NOMO-1 treated with DMSO at 0.1 percent for 48 hours (cell line): Measurements from ENCODE around the gene SEPTIN10.

ENCODE experiments used
- DNase-seq: peaks from one replicate; lab custom pipeline; 2025; ENCODE audit not compliant: unreplicated experiment; lab: John Stamatoyannopoulos, UW

Gene SEPTIN10

DNA sequence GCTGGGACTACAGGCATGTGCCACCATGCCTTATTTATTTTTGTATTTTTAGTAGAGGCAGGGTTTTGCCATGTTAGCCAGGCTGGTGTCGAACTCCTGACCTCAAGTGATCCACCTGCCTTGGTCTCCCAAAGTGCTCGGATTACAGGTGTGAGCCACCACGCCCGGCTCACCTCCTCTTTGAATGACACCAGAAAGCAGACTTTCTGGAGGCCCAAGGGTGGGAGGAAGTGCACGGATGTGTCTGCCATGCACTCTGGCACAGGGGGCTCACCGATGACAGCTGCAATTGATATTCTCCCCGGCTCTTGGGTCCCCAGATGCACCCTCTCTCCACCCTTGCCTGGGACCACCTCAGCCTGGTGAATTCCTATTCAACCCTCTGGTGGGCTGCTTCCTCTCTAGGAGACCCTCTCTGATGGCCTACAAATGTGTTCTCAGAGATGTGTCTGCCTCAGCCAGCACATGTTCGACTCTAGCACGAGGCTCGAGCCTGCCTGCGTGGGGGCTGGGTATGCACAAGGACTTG is 87.3 kb downstream of the SEPTIN10 start:
- no peak for DNase-seq

DNA sequence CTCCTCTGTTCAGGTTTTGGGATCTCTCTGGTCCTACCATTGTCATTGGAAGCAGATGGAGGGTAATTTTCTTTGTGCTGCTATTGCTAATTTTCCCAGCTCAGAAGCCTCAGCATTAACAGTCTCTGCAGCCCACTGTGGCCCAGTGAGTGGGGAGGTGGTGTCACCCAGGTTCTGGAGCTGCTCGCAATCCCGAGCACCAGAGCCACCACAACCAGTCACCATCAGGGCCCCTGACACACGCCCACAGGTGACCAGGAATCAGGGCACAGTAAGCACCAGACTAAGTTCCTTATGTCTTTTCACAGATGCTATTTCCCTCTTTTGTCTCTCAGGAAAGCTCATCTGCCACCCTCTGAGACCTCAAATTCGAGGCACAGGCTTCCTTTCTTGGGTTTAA is 87.9 kb downstream of the SEPTIN10 start:
- DNase-seq, result no peak

DNA sequence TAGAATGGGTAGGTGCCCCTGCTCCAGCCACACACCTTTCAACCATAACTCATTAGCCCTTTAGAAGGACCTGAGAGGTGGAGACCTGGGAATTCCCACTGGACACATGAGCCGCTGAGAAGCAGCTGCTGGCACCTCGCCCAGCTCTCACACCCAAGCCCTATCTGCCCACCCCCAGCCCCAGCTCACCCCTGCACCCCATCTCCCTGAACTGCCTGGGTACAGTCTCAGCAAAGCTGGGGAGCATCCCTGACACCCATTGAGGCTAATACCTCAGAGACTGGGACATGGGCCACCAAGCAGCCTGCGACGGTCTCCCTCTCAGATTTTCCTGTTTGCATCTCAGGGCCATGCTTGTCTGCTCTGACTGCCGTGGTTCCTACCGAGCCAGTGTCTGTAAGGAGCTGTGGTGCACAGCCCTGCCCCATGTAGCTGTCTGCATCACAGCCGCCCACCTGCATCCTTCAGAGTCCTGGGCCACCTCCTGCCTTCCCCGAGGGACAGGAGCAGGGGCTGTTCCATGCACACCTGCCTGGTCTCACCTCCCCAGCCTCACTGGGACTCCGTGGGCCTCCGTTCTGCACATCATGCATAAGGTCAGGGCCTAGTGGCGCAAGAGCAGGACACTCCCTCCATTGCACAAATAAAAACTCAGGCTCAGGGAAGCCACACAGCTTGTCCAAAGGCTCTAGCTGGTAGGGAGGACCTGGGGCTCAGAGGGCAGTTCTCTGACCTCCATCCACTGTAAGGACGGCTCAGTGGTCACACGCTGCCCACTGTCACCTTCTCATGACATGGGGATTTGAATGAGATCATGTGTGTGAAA is 90.0 kb downstream of the SEPTIN10 start:
- DNase-seq, result no peak

DNA sequence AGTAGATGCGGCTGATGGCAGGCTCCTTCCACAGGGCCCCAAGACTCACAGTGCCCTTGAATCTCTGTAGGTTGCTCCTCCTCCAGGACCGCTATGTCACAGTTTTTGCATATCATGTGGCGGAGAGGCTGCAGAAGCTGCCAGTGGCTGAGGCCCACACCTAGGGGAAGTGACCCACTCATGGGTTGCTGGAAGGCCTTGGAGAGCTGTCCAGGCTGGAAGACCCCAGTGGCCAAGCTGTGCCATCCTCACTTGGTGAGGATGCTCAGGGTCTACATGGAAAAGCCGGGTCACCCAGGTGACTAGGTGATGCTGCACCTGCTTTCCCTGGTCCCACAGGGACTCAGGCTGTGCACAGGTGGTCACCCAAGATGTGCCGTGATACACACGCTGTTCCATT is 90.6 kb downstream of the SEPTIN10 start:
- no peak for DNase-seq

DNA sequence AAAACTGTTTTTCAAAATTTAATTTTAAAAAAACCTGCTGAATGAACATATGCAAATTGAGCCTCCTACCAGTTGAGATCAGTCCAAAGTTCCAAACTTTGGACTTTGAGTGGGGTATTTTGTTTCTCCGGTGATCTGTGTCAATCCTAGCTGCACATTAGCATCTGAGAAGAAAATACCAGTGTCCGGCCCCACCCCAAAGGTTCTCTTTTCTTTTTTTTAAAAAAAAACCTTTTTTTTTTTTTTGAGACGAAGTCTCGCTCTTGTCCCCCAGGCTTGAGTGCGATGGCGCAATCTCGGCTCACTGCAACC is 91.7 kb downstream of the SEPTIN10 start:
- no peak for DNase-seq

DNA sequence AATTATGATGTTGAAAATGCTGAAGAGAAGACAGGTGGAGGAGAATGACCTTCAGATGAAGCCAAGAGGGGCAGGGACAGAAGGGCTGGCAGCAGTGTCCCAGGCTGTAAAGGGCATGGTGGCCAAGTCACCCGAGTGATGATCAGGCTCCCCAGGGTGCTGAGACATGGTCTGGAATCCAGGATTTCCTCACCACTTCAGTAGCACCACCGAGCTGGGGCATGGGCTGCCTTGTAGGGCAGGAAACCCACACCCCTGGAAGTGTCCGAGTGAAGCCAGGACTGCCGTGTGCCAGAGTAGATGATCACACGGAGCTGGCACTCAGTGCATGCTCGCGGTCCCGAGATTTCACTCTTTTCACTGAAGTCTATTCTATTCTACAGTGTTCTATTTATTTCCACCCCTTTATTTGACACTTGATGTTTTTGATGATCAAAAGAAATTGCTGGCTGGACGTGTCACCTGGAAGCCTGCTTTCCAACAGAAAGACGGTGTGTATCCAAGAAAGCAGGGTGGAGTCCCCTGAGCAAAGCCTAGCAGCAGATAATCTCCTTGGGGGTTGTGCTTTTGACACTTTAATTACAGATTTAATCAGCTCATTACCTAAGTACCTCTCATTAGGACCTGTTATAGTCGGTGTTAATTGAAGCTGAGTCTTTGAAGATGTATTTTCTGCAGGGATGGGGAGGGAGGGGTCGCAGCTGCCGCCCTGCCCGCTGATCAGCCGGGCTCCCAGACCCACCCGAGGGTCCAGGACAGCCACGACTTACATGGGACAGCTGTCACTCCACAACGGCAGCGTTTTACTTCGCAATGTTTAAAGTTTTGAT is 92.3 kb downstream of the SEPTIN10 start:
- DNase-seq, result no peak

DNA sequence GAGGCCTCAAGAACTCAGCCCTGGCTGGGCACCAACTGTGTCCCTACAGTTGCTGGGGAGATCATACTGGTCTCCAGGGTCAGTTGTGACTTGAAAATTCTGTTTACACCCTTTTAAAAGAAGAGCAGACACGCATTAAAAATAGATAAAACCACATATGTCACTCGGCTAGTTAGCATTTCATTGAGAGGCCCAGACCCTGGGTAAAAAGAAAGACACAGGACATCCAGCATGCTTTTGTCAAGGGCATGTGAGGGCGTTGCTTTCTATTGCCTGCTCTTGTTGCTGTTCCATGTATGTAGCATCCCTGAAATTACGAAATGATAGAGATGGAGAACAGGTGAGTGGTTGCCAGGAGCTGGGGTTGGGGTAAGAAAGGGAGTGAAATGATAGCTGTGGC is 94.3 kb downstream of the SEPTIN10 start:
- DNase-seq, result no peak

DNA sequence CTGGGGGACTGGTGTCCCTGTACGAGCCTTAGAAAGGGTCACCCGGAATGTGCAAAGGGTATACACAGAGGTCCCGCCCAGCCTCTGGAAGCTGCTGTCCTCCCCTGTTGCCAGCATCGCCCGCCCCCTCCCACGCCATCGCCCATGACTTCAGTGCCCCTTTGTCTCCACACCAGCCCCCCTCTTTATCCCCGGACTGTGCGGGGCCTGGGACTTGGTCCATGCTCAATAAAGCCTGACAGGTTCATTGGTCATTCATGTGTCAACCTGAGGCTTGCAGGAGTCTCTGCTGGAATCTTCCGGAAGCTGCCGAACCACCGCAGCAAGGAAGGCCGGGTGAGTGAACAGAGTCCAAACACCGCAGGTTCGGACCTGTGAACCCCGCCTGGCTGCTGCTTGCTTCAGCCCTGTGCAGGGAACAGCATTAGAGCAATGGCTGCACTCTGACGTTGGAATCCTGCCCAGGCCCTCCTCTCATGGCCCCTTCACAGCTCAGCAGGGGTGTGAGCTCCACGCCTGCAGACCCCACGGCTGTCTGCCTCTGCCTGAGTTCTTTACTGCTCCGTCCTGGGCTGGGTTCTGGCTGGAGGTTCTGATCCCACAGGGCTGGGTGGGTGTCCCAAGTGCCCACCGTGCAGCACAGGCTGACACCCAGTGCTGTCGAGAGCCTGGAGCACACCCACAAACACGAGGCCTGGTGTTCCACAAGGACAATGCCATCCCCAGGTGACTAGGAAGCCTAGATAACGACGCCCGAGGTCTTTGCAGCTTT is 96.5 kb downstream of the SEPTIN10 start:
- no peak for DNase-seq

DNA sequence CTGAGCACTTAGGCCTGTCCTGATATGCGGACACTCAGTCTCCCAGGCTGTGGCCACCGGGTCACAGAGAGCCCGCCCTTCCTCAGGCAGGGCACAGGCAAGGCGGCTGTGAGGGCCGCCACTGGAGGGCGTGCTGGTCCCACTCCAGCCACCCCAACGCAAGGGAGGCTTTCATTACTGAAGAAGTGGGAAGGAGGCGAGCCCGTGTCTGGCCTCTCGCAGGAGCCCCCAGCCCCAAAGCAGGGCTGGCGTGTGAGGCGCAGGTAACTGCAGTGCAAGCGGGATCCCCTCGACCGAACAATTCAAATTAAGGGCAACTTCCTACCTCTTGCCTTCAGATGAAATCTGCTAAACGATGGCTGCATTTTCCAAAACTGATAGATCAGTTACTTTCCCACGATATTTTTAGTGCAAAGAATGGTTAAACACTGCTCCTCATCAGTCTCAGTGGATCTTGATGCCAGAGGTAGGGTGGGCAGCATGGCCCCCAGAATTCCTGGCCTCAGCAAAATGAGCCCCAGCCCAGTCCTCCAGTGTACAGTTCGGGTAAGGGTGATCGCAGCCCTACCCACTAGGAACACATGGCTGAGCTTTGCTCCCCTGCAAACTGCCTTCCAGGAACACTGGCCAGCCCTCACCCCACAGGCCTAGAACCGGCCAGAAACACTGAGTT is 97.2 kb downstream of the SEPTIN10 start:
- DNase-seq, result no peak

DNA sequence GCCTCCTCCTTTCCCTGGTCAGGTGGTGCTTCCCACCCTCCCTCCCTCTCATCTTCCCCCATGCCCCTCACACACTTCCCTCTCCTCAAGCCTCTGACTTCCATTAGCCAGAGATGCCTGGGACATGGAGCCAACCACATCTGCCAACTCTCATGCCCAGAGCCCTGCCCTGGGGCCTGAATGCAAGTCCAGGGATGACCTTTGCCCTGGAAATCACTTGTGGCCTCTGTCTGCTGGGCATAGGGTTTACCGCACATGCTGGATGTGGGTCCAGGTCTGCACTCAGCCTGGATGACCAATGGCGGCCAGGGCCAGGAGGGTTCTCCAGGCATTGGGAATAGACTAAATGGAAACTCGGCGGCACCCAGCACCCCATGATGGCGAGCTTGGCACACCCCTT is 98.9 kb downstream of the SEPTIN10 start:
- no peak for DNase-seq

DNA sequence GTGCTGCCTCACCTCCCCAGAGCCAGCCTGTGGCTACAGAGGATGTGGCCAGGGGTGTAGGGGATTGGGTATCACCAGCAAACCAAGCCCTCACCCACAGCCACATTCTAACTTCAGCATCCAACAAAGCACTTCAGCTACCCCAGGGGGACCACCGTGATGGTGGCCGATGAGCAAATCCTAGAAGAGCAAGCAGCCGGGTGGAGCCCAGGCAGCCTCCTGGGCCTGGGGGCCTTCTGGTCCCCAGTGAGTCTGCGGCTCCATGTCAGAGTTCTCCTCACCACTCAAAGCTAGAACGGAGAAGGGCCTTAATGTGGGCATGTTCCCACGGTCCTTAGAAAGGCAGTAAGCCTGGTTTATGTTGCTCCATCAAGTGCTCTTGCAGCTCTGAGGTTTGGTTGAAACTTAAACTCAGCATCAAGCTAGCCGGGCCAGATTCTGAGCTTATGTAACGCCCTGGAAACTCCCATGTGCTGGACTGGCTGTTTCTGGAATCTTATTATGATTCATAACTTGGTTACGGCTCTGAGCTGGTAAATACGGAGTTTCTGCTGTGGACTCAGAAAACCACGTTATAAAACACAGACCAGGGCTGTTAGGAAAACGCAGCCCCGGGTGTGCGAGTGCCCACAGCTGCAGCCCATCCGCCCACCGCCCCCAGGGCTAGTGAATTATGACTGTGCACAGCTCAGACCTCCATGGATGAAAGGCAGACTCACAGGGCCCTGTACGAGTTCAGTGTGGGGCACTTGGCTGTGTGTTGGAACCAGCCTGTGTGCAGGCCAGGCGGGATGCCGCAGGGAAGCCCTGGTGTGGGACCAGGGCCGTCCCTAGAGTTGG is 99.8 kb downstream of the SEPTIN10 start:
- no peak for DNase-seq

DNA sequence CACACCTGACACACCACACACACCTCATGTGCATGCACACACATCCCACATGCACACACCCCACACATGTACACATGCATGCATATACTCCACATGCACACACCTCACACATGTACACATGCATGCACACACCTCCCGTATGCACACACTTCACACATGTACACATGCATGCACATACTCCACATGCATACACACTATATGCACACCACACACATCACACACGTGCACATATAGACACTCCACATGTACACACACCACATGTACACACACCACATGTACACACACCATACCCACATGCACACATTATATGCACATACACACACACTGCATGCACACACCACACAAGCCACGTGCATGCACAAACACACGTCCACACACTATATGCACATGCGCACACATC is 100.5 kb downstream of the SEPTIN10 start:
- no peak for DNase-seq

DNA sequence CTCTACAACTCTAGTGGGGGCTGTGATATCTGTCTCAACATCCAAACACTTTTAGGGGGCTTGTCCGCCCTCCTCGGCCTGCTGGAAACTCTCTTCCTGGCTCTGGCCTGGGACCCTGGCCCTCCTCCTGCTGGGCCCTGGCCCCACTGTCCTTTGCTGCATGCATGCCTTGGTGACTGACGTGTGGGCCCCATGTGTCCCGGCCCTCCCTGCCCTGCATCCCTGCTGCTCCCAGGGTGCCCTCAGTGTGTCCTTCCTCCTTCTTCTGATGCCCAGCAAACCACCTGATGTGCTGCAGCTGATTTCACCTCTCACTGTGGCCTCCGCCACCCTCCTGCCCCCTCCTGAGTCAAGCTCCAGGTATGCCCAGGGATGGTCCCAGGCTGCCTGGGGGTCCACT is 101.7 kb downstream of the SEPTIN10 start:
- no peak for DNase-seq

DNA sequence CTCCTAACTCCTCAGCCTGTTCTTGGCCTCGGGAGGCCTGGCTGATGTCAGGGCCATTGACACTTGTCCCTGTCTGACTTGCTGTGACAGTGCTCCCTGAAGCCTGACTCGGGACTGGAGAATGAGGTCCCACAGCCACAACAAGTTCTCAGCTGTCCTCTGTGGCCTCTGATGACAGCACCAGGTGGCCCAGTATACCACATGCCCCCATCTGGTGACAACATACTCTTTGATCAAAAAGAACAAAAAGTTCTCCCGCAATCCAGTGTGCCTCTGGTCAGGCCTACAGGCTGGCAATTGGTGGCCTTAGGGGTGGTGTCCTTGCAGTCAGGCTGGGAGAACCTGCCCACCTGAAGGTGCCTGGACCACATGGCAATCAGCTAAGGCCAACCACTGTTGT is 102.6 kb downstream of the SEPTIN10 start:
- DNase-seq, result no peak

DNA sequence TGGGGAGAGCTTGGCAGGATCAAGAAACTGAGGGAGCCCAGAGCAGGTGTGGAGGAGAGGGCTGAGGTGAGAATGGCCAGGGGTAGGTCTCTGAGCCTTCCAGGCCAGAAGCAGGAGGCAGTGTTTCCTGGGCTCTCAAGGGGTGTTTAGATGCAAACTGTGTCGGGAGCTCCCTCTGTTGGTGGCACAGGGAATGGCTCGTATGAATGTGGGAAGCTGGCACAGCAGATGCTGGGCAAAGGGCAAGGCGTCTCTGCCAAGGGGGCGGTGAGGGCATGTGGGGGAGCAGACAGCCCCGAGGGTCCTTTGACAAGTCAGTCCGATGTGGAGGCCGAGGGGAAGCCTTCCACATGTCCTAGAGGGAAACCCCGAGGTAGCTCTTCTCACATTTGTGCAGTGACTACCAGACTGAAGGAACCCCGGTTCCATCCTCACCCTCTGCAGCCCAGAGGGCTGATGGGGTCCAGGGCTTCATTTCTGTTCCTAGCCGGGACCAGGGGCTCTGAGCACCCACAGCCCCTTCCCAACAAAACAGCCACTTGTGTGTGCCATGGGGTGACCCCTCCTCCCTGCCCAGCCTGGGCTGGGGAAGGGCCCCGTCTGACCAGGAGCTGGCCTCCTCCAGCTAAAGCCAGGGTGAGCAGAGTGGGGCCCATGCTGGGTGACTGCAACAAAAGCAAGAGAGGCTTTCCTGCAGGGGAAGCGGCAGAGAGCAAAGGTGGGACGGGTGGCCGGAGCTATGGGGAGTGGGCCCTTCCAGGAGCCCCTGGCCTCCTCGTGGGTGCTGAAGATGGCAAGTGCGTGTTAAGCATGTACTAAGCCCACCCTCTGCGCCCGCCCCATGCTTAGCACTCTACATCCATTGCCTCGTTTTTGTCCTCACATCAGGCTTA is 103.4 kb downstream of the SEPTIN10 start:
- peak; percentile 48 for DNase-seq

DNA sequence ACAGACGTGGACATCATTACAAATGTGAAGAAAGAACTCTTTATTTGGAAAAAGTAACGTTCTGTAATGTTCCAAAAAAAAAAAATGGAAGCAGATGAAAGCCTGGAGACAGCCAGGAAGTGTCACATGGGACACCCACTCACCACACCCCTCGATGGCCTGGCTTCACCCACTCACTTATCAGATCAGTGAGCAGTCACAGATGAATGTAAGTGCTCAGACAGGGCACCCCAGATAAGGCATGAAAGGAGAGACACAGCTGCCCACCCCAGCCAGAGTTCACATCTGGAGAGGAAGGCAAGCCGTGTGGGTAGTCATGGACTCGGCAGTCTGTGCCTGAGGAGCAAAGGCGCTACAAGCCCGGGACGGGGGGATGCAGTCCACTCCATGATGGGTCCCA is 105.2 kb downstream of the SEPTIN10 start:
- no peak for DNase-seq

DNA sequence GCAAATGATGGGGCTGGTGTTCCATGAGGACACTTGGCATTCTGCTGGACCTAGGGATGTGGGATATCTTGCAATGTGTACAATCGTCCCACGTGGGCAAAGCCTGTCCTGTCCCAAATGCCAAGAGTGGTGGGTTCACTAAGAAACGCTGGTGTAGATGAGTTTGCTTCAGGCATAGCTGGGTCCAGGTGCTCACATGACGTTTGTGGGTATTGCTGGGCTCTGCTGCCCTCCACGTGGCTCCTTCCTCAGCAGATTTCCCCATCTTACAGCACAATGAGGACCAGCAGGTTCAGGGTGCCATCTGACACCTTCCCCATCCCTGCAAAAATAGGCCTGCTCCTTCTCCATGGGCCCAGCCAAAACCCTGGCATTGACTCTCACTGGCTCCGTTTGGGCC is 105.9 kb downstream of the SEPTIN10 start:
- DNase-seq, result no peak

DNA sequence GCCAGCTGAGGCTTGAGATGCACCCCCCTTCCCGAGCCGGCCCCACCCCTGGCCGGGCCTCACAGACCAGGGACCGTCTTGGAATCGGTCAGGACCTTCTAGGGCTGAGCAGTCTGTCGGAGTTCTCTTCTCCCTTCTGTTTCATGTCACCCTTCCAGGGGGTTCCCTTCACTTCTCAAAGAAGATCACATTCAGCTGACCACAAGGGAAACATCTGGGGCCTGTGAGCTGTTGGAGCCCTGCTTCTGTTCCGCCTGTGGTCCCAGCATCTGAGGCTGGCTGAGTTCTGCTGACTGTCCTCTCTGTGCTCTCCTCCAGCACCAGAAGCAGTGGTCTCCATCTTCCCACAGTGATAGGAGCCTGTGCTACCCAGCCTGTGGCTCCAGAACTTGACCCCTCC is 106.5 kb downstream of the SEPTIN10 start:
- no peak for DNase-seq

DNA sequence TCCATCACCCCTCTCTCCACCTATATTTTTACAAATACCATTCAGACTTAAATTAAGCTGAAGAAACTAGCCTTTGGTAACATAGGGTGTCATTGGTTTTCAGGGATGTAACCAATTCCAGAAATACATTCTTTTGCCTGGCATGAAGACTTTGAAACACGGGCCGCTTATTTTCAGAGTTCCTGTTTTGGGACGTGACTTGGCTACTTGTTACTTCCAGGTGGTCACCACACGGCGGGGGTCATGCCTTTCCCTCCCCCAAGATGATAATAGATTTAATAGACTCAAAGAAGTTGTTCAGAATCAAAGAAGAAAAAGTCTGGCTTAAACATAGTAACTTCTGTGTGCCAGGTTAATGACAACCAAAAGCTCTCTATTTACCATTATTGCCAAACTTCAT is 110.6 kb downstream of the SEPTIN10 start:
- no peak for DNase-seq
